H1 (cell line): ENCODE data around the gene RPS3. TPM values are rescaled to one million over a fixed set of nuclear protein-coding genes. Genes with fewer than 3 reads are reported as not detected.

Experiments
- CTCF ChIA-PET: fragments of 300-600 bp; sonication (Branson Sonifier 250); formaldehyde crosslinking; loops from one replicate; lab custom pipeline; 2021; ENCODE audit not compliant: partially characterized antibody; lab: Charles Lee
- POLR2A ChIA-PET: fragments of 300-600 bp; sonication (Branson Sonifier 250); formaldehyde crosslinking; loops from one replicate; lab custom pipeline; 2021; ENCODE audit warnings: inconsistent platforms; ENCODE audit not compliant: partially characterized antibody; lab: Charles Lee
- DNase-seq, 2 experiments: peaks; one replicate each; pipeline versions ENCODE4 v3.0.0 to v3.0.0-alpha.2; 2010 to 2022; ENCODE audit warnings: low spot score in 2 of 2, low read depth in 1 of 2, mixed read lengths in 1 of 2
- FAIRE-seq: peaks from 2 replicates; lab custom pipeline; 2011; peaks lifted over from hg19 to GRCh38; lab: Jason Lieb, UNC
- H2AFZ ChIP-seq: 2 replicates; pipeline ENCODE4 v1.8.1; 2012; ENCODE audit warnings: low read length, inconsistent platforms
- H2AK5ac ChIP-seq: 2 replicates; pipeline ENCODE4 v1.6.1; 2013; ENCODE audit warnings: low read depth, low read length
- H2BK120ac ChIP-seq: replicated peaks from 2 replicates; pipeline ENCODE3; 2013; ENCODE audit warnings: low read depth, low read length, inconsistent platforms
- H2BK12ac ChIP-seq: 2 replicates; pipeline ENCODE4 v1.6.1; 2013; ENCODE audit warnings: low read depth, low read length
- H2BK15ac ChIP-seq: 2 replicates; pipeline ENCODE4 v1.6.1; 2013; ENCODE audit warnings: low read length
- H2BK20ac ChIP-seq: 2 replicates; pipeline ENCODE4 v1.6.1; 2013; ENCODE audit warnings: low read length
- H2BK5ac ChIP-seq: 2 replicates; pipeline ENCODE4 v1.6.1; 2013; ENCODE audit warnings: low read depth, low read length
- H3K14ac ChIP-seq: 2 replicates; pipeline ENCODE4 v1.6.1; 2013; ENCODE audit warnings: inconsistent platforms; ENCODE audit not compliant: insufficient read length
- H3K18ac ChIP-seq: 2 replicates; pipeline ENCODE4 v1.6.1; 2013; ENCODE audit warnings: low read length; ENCODE audit errors: extremely low read depth
- H3K23ac ChIP-seq: 2 replicates; pipeline ENCODE4 v1.6.1; 2013; ENCODE audit warnings: inconsistent platforms; ENCODE audit not compliant: insufficient read length
- H3K23me2 ChIP-seq: 2 replicates; pipeline ENCODE4 v1.6.1; 2013; ENCODE audit warnings: low read depth, low read length
- H3K27ac ChIP-seq: 2 replicates; pipeline ENCODE4 v1.6.1; 2011; ENCODE audit warnings: low read depth, low read length, inconsistent platforms
- H3K27me3 ChIP-seq, 4 experiments: replicated peaks in 1 of 4; 1 replicate in 1 of 4; 2 replicates in 3 of 4; pipeline versions ENCODE4 v1.6.1 to v1.8.1; 2011 to 2013; ENCODE audit warnings: low read length in 3 of 4, mild to moderate bottlenecking in 3 of 4, inconsistent platforms in 2 of 4, mixed read lengths in 2 of 4, moderate library complexity in 1 of 4; ENCODE audit not compliant: control insufficient read depth in 3 of 4, insufficient read depth in 3 of 4; ENCODE audit errors: extremely low read depth in 1 of 4
- H3K36me3 ChIP-seq, 4 experiments: 2 replicates each; pipeline versions ENCODE4 v1.6.1 to v1.8.1; 2011 to 2013; ENCODE audit warnings: mild to moderate bottlenecking in 4 of 4, low read length in 3 of 4, moderate library complexity in 2 of 4, control low read depth in 1 of 4, inconsistent platforms in 1 of 4; ENCODE audit not compliant: insufficient read depth in 4 of 4, control insufficient read depth in 2 of 4
- H3K4ac ChIP-seq: replicated peaks from 2 replicates; pipeline ENCODE3; 2013; ENCODE audit warnings: low read length, low read depth, mixed read lengths, inconsistent platforms; ENCODE audit not compliant: insufficient read length
- H3K4me1 ChIP-seq, 4 experiments: replicated peaks in 1 of 4; 1 replicate in 1 of 4; 2 replicates in 3 of 4; pipeline versions ENCODE4 v1.6.1 to v1.8.1; 2011 to 2013; ENCODE audit warnings: low read length in 3 of 4, inconsistent platforms in 2 of 4, mixed read lengths in 1 of 4; ENCODE audit not compliant: insufficient read depth in 4 of 4, control insufficient read depth in 3 of 4
- H3K4me2 ChIP-seq, 2 experiments: 2 replicates each; pipeline versions ENCODE4 v1.6.1 to v1.8.1; 2011 to 2013; ENCODE audit warnings: low read depth in 2 of 2, low read length in 2 of 2, control low read depth in 1 of 2, inconsistent platforms in 1 of 2, mild to moderate bottlenecking in 1 of 2; ENCODE audit not compliant: insufficient read depth in 1 of 2
- H3K4me3 ChIP-seq, 4 experiments: fragments of 200-600, 300-600 bp in 1 of 4; sonication (generic), shearing (Covaris generic), sonication (Bioruptor Twin) in 1 of 4; 2 replicates each; pipeline versions ENCODE4 v1.5.1 to v1.8.1; 2011 to 2016; ENCODE audit warnings: low read length in 4 of 4, low read depth in 3 of 4, control low read depth in 2 of 4, inconsistent platforms in 2 of 4, mild to moderate bottlenecking in 2 of 4, mixed read lengths in 1 of 4, moderate library complexity in 1 of 4; ENCODE audit not compliant: insufficient read depth in 2 of 4; ENCODE audit errors: extremely low read depth in 1 of 4
- H3K56ac ChIP-seq: replicated peaks from 2 replicates; pipeline ENCODE3; 2013; ENCODE audit warnings: low read depth, mild to moderate bottlenecking, mixed read lengths, low read length, inconsistent platforms; ENCODE audit not compliant: insufficient read length
- H3K79me1 ChIP-seq: 2 replicates; pipeline ENCODE4 v1.6.1; 2013; ENCODE audit warnings: low read depth, low read length, control low read depth
- H3K79me2 ChIP-seq, 2 experiments: 2 replicates each; pipeline versions ENCODE4 v1.6.1 to v1.8.1; 2012 to 2013; ENCODE audit warnings: low read length in 2 of 2, mild to moderate bottlenecking in 2 of 2, inconsistent platforms in 1 of 2; ENCODE audit not compliant: insufficient read depth in 2 of 2, control insufficient read depth in 1 of 2
- H3K9ac ChIP-seq, 4 experiments: replicated peaks in 1 of 4; 1 replicate in 1 of 4; 2 replicates in 3 of 4; pipeline versions ENCODE4 v1.6.1 to v1.8.1; 2011 to 2013; ENCODE audit warnings: low read depth in 3 of 4, low read length in 3 of 4, control low read depth in 2 of 4, mild to moderate bottlenecking in 2 of 4, moderate library complexity in 2 of 4, inconsistent platforms in 1 of 4; ENCODE audit errors: extremely low read depth in 1 of 4
- H3K9me3 ChIP-seq, 2 experiments: 2 replicates each; pipeline versions ENCODE4 v1.6.1 to v1.8.1; 2012 to 2013; ENCODE audit warnings: mild to moderate bottlenecking in 2 of 2, moderate library complexity in 2 of 2, control low read depth in 1 of 2, inconsistent platforms in 1 of 2, low read depth in 1 of 2, low read length in 1 of 2, mixed read lengths in 1 of 2; ENCODE audit not compliant: insufficient read depth in 2 of 2
- H4K20me1 ChIP-seq, 2 experiments: replicated peaks in 1 of 2; 2 replicates each; pipeline versions ENCODE3 to v1.8.1; 2011 to 2013; ENCODE audit warnings: inconsistent platforms in 2 of 2, low read length in 2 of 2, mild to moderate bottlenecking in 1 of 2; ENCODE audit not compliant: insufficient read depth in 2 of 2, control insufficient read depth in 1 of 2
- H4K5ac ChIP-seq: 2 replicates; pipeline ENCODE4 v1.6.1; 2013; ENCODE audit warnings: low read length, low read depth, mixed read lengths, inconsistent platforms; ENCODE audit not compliant: insufficient read length
- H4K8ac ChIP-seq: 2 replicates; pipeline ENCODE4 v1.8.0; 2013; ENCODE audit warnings: mild to moderate bottlenecking, moderate library complexity, low read length, inconsistent platforms; ENCODE audit not compliant: insufficient read depth; ENCODE audit errors: extremely low read depth
- H4K91ac ChIP-seq: replicated peaks from 2 replicates; pipeline ENCODE3; 2013; ENCODE audit warnings: low read length, mixed read lengths, inconsistent platforms; ENCODE audit not compliant: insufficient read length
- CHD1 ChIP-seq: IDR thresholded peaks from 2 replicates; pipeline ENCODE4 v1.6.1; 2012; ENCODE audit warnings: low read depth, low read length, improper control_type of control experiment
- JUN ChIP-seq: IDR thresholded peaks from 2 replicates; pipeline ENCODE4 v1.6.1; 2011; ENCODE audit warnings: low read depth, mild to moderate bottlenecking, improper control_type of control experiment, low read length
- PHF8 ChIP-seq: fragments of 200-600 bp; sonication (generic); conservative IDR thresholded peaks from 2 replicates; pipeline ENCODE4 v1.7.1; 2012; ENCODE audit warnings: low read depth, mild to moderate bottlenecking, inconsistent platforms, low read length, moderate library complexity
- TAF7 ChIP-seq: optimal IDR thresholded peaks from 2 replicates; pipeline ENCODE3; 2011; ENCODE audit warnings: low read depth, mild to moderate bottlenecking, inconsistent platforms, low read length, moderate library complexity, borderline replicate concordance
- WGBS, 2 experiments: shearing (Covaris generic) in 1 of 2; methylation state at CpG; one replicate each; pipeline versions ENCODE4 v1.1.6 to v1.1.7; 2013 to 2015; ENCODE audit warnings: low lambda C conversion rate in 2 of 2, mixed read lengths in 2 of 2, inconsistent platforms in 1 of 2, low coverage in 1 of 2, missing lambda C conversion rate in 1 of 2; ENCODE audit not compliant: insufficient replicate concordance in 2 of 2, insufficient coverage in 1 of 2, insufficient read length in 1 of 2; ENCODE audit errors: extremely low coverage in 1 of 2, missing lambda C conversion rate in 1 of 2; 5-methylcytosine and 5-hydroxymethylcytosine counted together
- polyA plus RNA-seq, 7 experiments: library from polyadenylated mRNA; depleted of rRNA in 3 of 7; stranded (reverse) in 5 of 7; unstranded in 2 of 7; fragments of >200 nt in 5 of 7; fragments of 200-250 nt in 2 of 7; gene quantifications; 1 replicate in 5 of 7; 2 replicates in 1 of 7; 4 replicates in 1 of 7; pipeline versions ENCODE4 v1.2.1 to v1.2.3, GENCODE V29; 2011 to 2013; ENCODE audit warnings: missing spikeins in 2 of 7, mixed read lengths in 2 of 7
- total RNA-seq: library from RNA; stranded (reverse); fragmentation: NEBNext Ultra II Directional; extraction: Animal tissue kit (Norgen Biotek cat#: 25700); gene quantifications from 2 replicates; pipeline ENCODE4 v1.2.1, GENCODE V29; 2021

The RPS3 gene
- total and polyA plus RNA-seq, 2 of the 8 experiments (the other 6 are each of a cell fraction or from before 2014, with no cell fraction given): 3,813 to 4,194 TPM

DNA sequence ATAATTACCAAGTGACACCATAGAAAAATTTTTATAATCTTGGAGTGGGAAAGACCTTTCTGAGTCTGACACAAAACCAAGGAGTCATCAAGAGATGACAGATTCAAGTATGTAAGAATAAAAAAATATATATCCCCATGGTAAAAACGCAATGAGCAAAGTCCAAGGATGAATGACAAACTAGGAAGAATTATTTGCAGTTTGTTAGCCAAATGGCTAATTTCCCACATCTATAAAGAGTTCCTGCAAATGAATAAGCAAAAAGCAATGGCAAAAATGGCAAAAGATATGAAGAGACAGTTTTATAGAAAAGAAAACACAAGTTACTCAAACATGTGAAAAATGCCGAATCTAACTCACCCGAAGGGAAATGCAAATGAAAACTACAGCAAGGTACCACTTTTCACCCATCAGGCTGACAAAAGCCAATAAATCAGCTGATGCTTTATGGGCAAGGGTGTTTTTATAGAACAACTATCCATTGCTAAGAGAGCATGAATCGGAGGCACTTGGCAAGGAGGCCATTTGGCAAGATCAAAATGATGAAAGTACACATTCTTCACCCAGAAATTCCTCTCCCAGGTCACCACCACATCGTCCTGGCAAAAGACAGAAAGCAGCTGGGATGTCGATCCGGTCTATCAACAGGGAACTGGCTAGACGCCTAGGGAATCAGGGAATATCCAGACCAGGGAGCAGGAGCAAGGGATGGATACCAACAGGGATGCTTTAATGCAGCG lies 54.8 kb downstream of the RPS3 start:
- Histone ChIP-seq H3K4me2 (no peak overlapping the region), H3K9me3 (no peaks in the 10 kb centered on the region), H4K8ac (no peak overlapping the region), H2BK120ac (no peak overlapping the region), H3K36me3 (no peaks in the 10 kb centered on the region), H3K23ac (no peak overlapping the region), H3K27me3 (no peaks in the 10 kb centered on the region; a peak in 1 of 7 replicates), H3K23me2 (0 out of 2 replicates have a peak, but pooled peaks cover 2% of the 10 kb centered on the region), H3K18ac (no peak overlapping the region), H3K4me1 (peaks cover 0 to 6% (median 0%) of the 10 kb centered on the region in 4 experiments; a peak in 3 of 7 replicates), H4K20me1 (no peaks in the 10 kb centered on the region), H2BK20ac (no peak overlapping the region), H3K4ac (no peak overlapping the region), H4K5ac (no peak overlapping the region), H3K56ac (no peak overlapping the region), H2BK15ac (no peak overlapping the region), H3K14ac (no peak overlapping the region), H3K27ac (no peak overlapping the region), H2AK5ac (no peak overlapping the region), H3K9ac (no peak overlapping the region), H2AFZ (no peak overlapping the region), H3K79me2 (no peaks in the 10 kb centered on the region), H4K91ac (no peak overlapping the region), H3K4me3 (no peak overlapping the region), H2BK5ac (no peak overlapping the region), H3K79me1 (no peaks in the 10 kb centered on the region), H2BK12ac (no peak overlapping the region)
- CTCF ChIA-PET: interaction anchor here (0.6 to 31.5 kb wide), 11 partner anchors 9 to 791 kb away, joined by 3 to 603 read pairs (median 6); partner anchors contain the start of gene GDPD5
- DNase-seq (no peak), FAIRE-seq (no peak)
- POLR2A ChIA-PET: interaction anchor here (0.8 to 3.0 kb wide), 6 partner anchors 12 to 109 kb away, joined by 3 to 13 read pairs (median 4); no protein-coding TSS in a partner anchor
- 84% methylated on average over 9 of the region's 9 CpGs; no CpG with 5 or more reads in 1 of the 2 experiments for WGBS, 2 experiments
- TF ChIP-seq TAF7: no peak
- TF ChIP-seq JUN: no peak
- TF ChIP-seq PHF8: no peak
- TF ChIP-seq CHD1: no peak
